Coronary artery (tissue), 2 donors: ENCODE data around the gene ZNF280B.
"Not testable (repeated sequence)": the region's sequence is repeated elsewhere in the genome, so short reads cannot be mapped to it uniquely, and the experiment has no call there.

ENCODE experiments used
- DNase-seq: peaks from one replicate; pipeline ENCODE4 v3.0.0-alpha.2; 2017; ENCODE audit warnings: low spot score
- H3K27ac ChIP-seq, 2 donors: fragments of 200-600 bp; sonication (generic); one replicate each; pipeline ENCODE4 v1.5.1; 2016 to 2019
- H3K4me3 ChIP-seq: fragments of 200-600 bp; sonication (generic); 2 replicates; pipeline ENCODE4 v1.5.1; 2016; ENCODE audit warnings: mild to moderate bottlenecking, moderate library complexity
- TF ChIP-seq, protein P1 (sequence below): fragments of 200-600 bp; sonication (generic); IDR thresholded peaks from one replicate; pipeline ENCODE4 v1.5.1; 2019; ENCODE audit warnings: antibody characterized with exemption

ZNF280B gene

DNA sequence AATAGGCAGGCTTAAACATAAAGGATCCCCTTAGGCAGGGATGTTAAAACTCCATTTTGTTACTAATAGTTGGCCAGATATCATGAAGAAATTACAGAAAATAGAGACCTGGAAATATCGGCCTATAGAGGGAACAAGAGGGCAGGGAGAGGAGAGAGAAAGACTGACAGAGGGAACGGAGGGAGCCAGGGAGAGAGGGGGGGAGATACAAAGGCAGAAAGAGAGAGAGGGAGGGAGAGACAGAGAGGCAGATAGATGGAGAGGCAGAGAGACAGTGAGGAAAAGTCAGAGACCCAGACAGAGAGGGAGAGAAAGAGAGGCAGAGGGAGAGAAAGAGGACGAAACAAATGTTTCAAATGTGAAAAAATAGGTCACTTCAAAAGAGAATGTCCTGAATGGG lies 53.5 kb downstream of the ZNF280B start:
- H3K27ac ChIP-seq, result no peak overlapping the region
- TF ChIP-seq, protein P1, sequence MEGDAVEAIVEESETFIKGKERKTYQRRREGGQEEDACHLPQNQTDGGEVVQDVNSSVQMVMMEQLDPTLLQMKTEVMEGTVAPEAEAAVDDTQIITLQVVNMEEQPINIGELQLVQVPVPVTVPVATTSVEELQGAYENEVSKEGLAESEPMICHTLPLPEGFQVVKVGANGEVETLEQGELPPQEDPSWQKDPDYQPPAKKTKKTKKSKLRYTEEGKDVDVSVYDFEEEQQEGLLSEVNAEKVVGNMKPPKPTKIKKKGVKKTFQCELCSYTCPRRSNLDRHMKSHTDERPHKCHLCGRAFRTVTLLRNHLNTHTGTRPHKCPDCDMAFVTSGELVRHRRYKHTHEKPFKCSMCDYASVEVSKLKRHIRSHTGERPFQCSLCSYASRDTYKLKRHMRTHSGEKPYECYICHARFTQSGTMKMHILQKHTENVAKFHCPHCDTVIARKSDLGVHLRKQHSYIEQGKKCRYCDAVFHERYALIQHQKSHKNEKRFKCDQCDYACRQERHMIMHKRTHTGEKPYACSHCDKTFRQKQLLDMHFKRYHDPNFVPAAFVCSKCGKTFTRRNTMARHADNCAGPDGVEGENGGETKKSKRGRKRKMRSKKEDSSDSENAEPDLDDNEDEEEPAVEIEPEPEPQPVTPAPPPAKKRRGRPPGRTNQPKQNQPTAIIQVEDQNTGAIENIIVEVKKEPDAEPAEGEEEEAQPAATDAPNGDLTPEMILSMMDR, result no peak
- no peak overlapping the region for H3K4me3 ChIP-seq
- no peak for DNase-seq

DNA sequence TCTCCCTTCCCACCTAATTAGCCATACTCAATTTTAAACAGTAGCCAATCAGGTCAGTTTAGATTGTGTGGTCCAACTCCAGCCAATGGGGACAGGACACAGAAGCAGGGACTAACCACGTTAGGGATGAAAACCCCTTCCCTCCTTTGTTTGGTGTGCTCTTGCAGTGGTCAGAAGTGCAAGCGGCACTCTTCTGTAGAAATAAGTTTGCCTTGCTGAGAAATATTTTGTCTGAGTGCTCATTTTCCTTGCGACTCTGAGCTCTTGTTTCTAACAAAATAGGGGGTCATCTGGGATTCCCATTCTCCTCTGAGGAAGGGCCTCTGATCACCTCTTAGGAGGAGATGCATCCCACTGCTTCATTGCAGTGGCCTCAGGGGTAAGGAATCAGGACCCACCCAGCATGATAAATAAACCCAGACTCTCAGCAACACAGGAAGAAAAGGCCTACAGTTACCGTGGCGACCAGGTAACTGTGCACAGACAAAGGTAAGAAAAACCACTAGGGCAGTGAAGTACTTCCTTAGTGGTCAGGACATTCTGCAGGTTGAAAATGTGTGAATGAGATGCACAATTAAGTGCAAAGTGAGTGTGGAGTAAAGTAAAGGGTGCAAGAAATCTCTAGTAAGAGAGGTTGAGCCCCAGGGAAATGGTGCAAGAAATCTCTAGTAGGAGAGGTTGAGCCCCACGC lies 55.4 kb downstream of the ZNF280B start:
- no peak for DNase-seq
- TF ChIP-seq, protein P1, result no peak
- H3K27ac ChIP-seq, result no peak overlapping the region
- no peak overlapping the region for H3K4me3 ChIP-seq

DNA sequence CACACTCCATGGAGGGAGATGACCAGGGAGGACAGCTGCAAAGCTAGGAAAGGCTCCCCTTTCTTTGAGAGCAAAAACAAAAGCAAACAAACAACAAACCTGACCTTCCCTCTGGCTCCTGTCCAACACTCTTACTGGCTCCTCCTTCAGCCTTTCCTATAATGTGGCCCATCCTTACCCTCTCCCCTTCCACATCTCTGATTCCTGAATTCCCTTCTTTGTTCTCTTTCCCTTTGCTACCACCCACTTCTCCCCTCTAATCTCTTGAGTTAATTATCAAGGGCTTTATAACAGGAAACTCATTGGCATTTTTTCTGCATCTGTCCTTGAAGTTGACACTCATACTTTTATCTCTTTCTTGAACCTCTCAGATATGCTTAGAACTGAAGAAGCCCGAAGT lies 56.3 kb downstream of the ZNF280B start:
- DNase-seq, result no peak
- Histone ChIP-seq H3K4me3 (no peak overlapping the region), H3K27ac (no peak overlapping the region)
- TF ChIP-seq, protein P1, result no peak

DNA sequence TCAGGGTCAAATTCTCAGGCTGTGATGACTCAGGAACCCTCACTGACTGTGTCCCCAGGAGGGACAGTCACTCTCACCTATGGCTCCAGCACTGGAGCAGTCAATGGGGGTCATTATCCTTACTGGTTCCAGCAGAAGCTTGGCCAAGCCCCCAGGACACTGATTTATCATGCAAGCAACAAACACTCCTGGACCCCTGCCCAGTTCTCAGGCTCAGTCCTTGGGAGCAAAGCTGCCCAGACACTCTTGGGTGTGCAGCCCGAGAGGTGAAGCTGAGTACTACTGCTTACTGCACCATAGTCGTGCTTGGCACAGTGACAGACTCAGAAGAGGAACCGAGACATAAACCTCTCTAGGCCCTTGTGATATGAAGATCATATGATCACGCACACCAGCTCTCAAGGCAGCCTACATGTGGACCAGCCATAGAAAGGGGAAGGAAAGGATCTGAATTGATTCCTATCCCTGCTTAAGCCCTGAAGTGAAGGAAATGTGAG lies 58.2 kb downstream of the ZNF280B start:
- no peak for DNase-seq
- no peak overlapping the region for H3K27ac ChIP-seq
- TF ChIP-seq, protein P1, result no peak
- H3K4me3 ChIP-seq, result no peak overlapping the region

DNA sequence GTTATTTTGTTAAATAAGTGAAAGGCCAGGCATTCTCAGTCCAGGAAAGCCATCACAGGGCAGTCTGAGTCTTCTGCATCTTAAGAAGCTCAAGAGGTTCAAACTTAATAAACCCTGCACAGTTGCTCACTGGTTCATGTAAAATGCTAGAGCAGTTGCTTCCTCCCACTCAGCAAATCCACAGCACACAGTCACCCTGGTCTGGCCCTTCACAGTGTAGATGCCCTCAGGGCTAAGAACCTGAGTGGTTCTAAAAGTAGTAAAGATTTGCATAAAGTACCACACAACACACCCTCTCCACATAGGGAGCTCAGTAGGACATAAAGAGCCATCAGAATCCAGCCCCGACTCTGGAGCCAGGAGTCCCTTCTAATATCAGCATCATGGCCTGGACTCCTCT lies 58.7 kb downstream of the ZNF280B start:
- Histone ChIP-seq H3K27ac (no peak overlapping the region), H3K4me3 (no peak overlapping the region)
- TF ChIP-seq, protein P1, result no peak
- DNase-seq, result no peak

DNA sequence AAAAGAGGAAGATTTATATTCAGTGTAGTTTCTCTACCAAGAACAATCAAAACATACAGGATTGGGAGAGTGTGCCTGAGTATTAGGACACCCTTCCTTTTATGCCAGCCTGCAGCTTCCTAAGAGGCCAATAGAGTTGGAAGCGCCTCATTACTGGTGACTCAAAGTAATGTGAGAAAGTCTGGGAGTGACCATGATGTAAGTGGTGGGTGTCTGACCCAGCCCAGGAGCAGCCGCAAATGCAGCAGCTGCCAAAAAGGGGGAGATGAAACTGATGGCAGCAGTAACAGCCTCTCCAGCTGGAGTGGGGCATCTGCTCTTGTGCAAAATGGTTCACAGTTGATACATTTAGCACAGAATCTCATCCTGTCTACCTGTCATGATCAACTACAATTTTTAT lies 62.0 kb downstream of the ZNF280B start:
- H3K27ac ChIP-seq, result no peak overlapping the region
- DNase-seq, result no peak
- TF ChIP-seq, protein P1, result no peak
- H3K4me3 ChIP-seq, result no peak overlapping the region

DNA sequence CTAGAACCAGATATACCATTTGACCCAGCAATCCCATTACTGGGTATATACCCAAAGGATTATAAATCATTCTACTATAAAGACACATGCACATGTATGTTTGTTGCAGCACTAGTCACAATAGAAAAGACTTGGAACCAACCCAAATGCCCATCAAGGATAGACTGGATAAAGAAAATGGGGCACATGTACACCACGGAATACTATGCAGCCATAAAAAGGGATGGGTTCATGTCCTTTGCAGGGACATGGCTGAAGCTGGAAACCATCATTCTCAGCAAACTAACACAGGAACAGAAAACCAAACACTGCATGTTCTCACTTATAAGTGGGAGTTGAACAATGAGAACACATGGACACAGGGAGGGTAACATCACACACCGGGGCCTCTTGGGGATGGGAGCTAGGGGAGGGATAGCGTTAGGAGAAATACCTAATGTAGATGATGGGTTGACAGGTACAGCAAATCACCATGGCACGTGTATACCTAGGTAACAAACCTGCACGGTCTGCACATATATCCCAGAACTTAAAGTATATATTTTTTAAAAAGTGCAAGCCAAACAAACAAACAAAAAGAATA lies 64.4 kb downstream of the ZNF280B start:
- H3K27ac ChIP-seq, DNase-seq, H3K4me3 ChIP-seq: not testable (repeated sequence)
